ENCODE results near the gene FBXL12. TPM values are rescaled to one million over a fixed set of nuclear protein-coding genes. Genes with fewer than 3 reads are reported as not detected.
"Not testable (repeated sequence)": the region's sequence is repeated elsewhere in the genome, so short reads cannot be mapped to it uniquely, and the experiment has no call there.

The FBXL12 gene
- total RNA-seq, 3 donors from 2014 or later: 18.7 to 27.1 (median 19.7) TPM

DNA sequence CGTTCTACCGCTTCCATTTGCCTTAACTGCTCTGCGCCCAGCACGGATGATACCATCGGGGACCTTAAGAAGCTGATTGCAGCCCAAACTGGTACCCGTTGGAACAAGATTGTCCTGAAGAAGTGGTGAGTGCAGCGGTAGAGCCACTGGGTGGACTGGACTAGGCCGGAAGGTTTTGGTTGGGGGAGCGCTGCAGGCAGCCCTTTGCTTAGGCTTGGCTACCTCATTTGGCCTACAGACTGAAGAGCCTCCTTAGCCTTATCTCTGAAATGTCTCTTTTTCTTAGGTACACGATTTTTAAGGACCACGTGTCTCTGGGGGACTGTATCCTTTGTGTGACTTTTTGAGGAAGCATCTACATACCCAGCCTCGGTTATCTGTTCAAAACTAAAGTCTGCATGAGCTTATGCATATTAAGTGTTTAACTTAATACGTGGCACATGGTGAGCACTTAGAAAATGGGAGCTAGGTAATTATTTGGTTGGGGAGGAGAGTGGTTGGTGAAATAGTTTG, 9.7 kb upstream of the FBXL12 start:
- H3K4me3 ChIP-seq: peak overlapping the region; percentile 84 to 98 (median 97)
- no peak for TF ChIP-seq POLR2AphosphoS5 (IDR thresholded peaks at IDR 0.05)
- no peak for TF ChIP-seq POLR2A (IDR thresholded peaks at IDR 0.05)
- TF ChIP-seq, protein P1, sequence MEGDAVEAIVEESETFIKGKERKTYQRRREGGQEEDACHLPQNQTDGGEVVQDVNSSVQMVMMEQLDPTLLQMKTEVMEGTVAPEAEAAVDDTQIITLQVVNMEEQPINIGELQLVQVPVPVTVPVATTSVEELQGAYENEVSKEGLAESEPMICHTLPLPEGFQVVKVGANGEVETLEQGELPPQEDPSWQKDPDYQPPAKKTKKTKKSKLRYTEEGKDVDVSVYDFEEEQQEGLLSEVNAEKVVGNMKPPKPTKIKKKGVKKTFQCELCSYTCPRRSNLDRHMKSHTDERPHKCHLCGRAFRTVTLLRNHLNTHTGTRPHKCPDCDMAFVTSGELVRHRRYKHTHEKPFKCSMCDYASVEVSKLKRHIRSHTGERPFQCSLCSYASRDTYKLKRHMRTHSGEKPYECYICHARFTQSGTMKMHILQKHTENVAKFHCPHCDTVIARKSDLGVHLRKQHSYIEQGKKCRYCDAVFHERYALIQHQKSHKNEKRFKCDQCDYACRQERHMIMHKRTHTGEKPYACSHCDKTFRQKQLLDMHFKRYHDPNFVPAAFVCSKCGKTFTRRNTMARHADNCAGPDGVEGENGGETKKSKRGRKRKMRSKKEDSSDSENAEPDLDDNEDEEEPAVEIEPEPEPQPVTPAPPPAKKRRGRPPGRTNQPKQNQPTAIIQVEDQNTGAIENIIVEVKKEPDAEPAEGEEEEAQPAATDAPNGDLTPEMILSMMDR (IDR thresholded peaks at IDR 0.05): no peak
- intact Hi-C loops (cut with DNase I; ENCODE audit: low total_unique reads): no loop called here

DNA sequence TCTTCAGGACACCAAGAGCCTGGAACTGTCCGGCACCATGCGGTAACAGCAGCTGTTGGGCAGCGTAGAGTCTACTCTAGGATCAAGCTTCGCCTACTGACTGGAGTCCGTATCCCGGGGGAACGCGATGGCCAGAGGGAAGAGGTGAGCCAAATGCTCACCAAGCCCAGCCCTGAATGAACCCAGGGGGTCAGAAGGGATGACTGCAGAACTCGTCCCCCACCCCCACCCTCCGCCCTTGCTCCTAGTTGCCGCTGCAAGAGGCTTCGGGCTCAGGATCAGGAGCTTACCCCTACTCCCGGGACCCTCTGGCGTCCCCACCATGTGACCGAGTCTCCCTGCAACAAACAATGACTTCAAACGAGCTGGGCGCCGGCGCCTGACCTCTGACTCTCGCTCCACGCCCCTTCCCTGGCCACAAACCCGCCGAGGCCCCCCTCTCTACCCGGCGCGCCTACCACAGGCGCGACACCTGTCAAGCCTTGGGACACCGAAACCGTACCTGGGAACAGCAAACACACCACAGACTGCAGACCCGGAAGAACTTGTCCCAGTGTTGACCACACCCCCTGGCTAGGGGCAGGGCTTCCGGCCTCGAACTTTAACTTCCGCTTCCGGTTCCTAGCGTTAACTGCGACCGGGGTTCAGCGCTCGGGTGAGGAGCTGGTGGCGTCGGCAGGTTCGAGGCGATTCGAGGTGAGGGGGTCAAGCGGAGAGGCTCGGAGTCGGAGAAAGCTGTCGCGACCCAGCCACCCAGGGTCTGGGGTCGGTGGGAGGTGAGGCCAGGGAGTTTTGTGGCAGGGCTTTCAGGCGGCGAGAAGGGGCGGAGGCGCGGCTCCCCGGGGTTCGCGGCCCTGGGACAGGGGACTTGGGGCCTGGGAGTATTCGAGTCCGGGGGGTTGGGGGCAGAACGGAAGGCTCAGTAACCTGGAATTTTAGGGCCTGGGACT, 8.7 kb upstream of the FBXL12 start, which contains the start of gene UBL5:
TSS of gene UBL5 (plus strand) at position 630 of the 950 bp plus-strand sequence. CDS start 420 bp downstream, outside the sequence.
- intact Hi-C loops (cut with DNase I; ENCODE audit: low total_unique reads): no loop called here
- H3K4me1 ChIP-seq: peaks cover 0 to 14% of the 10 kb centered on the region in 2 donors
- TF ChIP-seq POLR2AphosphoS5 (IDR thresholded peaks at IDR 0.05) (peak; percentile 90 to 97 (median 93)), POLR2A (IDR thresholded peaks at IDR 0.05) (peak; percentile 73)
- TF ChIP-seq, protein P1 (IDR thresholded peaks at IDR 0.05): no peak
- H3K36me3 ChIP-seq: no peaks in the 10 kb centered on the region
- H3K4me3 ChIP-seq: peak within 1 kb of the TSS; percentile 84 to 98 (median 97)
- DNase-seq (ENCODE audit: low spot score in 2 of 2): peak; percentile 88 to 90
- H3K27me3 ChIP-seq: no peaks in the 10 kb centered on the region
- H3K27ac ChIP-seq: peak within 1 kb of the TSS; percentile 85 to 86
- no peaks in the 10 kb centered on the region for H3K9me3 ChIP-seq

More for the DNA sequence above, 9.7 kb upstream of the FBXL12 start:
- Histone ChIP-seq H3K9me3 (no peaks in the 10 kb centered on the region), H3K27me3 (no peaks in the 10 kb centered on the region), H3K27ac (peak overlapping the region; percentile 85 to 86), H3K36me3 (no peaks in the 10 kb centered on the region), H3K4me1 (peaks cover 0 to 14% of the 10 kb centered on the region in 2 donors)
- DNase-seq (ENCODE audit: low spot score in 2 of 2): no peak

DNA sequence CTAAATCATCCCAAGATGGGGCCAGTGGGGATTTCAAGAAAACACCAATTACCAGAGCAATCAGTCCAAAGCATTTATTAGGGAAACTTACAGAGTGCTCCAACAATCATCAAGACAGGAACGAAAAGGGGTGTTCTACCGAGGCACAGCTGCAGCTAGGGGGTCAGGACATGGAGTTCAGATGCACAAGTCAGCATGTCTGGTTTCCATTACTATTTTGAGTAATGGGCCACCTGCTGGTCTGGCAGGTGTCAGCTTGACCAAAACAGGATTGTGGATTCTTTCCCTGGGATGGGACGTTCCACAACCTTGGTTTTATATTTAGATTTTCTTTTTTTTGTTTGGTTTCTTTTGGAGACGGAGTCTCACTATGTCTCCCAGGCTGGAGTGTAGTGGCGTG, 4.9 kb upstream of the FBXL12 start:
- Histone ChIP-seq H3K4me3 (no peak overlapping the region), H3K36me3 (no peaks in the 10 kb centered on the region), H3K9me3 (no peaks in the 10 kb centered on the region), H3K27ac (no peak overlapping the region), H3K4me1 (peaks cover 0 to 14% of the 10 kb centered on the region in 2 donors), H3K27me3 (no peaks in the 10 kb centered on the region)
- DNase-seq (ENCODE audit: low spot score in 2 of 2): no peak
- TF ChIP-seq, protein P1 (IDR thresholded peaks at IDR 0.05): no peak
- TF ChIP-seq POLR2A (IDR thresholded peaks at IDR 0.05): no peak
- no peak for TF ChIP-seq POLR2AphosphoS5 (IDR thresholded peaks at IDR 0.05)
- intact Hi-C loops (cut with DNase I; ENCODE audit: low total_unique reads): no loop called here

DNA sequence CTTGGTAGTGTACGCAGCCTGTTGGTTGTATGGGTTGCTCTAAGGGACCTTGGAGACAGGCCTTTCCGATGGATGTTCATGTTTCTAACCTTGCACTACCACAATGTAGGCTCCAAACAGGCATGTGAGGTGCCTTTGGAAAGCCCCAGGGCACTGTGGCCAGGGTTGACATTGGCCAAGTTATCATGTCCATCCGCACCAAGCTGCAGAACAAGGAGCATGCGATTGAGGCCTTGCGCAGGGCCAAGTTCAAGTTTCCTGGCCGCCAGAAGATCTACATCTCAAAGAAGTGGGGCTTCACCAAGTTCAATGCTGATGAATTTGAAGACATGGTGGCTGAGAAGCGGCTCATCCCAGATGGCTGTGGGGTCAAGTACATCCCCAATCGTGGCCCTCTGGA, 1.2 kb upstream of the FBXL12 start:
- H3K4me3 ChIP-seq: peak overlapping the region in 2 of 3 donors; percentile 80 to 92
- H3K27me3 ChIP-seq: not testable (repeated sequence)
- peak in 1 of 2 donors; percentile 32 for DNase-seq (ENCODE audit: low spot score in 2 of 2)

DNA sequence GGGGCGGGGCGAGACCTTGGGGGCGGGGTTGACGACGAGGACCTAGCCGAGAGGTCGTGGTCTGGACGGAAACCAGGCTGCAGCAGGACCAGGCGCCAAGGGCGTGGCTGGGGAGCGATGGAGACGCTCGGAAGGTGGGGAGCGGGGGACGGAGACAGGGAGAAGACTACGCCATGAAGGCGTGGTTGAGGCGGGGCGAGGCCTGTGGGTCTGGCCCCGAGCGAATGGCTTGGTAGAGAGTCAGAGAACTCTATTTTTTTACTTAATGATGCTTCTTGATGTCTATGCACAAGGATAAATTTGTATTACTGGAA, 674 bp upstream of the FBXL12 start:
- Histone ChIP-seq H3K36me3 (no peaks in the 10 kb centered on the region), H3K4me3 (peak overlapping the region; percentile 5 to 92 (median 80)), H3K27ac (peak overlapping the region; percentile 94 to 96), H3K9me3 (no peaks in the 10 kb centered on the region), H3K27me3 (no peaks in the 10 kb centered on the region), H3K4me1 (no peaks in the 10 kb centered on the region)
- intact Hi-C loops (cut with DNase I; ENCODE audit: low total_unique reads): loop anchor here (5.0 kb wide), 1 partner anchor 767 kb away; no protein-coding TSS in a partner anchor
- TF ChIP-seq, protein P1 (IDR thresholded peaks at IDR 0.05): no peak
- TF ChIP-seq POLR2AphosphoS5 (IDR thresholded peaks at IDR 0.05): peak in 1 of 3 donors; percentile 29
- DNase-seq (ENCODE audit: low spot score in 2 of 2): no peak

More for the DNA sequence above, 1.2 kb upstream of the FBXL12 start:
- H3K4me1 ChIP-seq; H3K36me3 ChIP-seq; H3K9me3 ChIP-seq; intact Hi-C loops (cut with DNase I; ENCODE audit: low total_unique reads): not testable (repeated sequence)
- peak overlapping the region; percentile 94 to 96 for H3K27ac ChIP-seq
